ENCODE measurements around the gene ZNF862. TPM values are rescaled to one million over a fixed set of nuclear protein-coding genes. Genes with fewer than 3 reads are reported as not detected.

ZNF862 gene
- total and polyA plus RNA-seq, 2 experiments from 2014 or later = 0.94 to 2.3 TPM

DNA sequence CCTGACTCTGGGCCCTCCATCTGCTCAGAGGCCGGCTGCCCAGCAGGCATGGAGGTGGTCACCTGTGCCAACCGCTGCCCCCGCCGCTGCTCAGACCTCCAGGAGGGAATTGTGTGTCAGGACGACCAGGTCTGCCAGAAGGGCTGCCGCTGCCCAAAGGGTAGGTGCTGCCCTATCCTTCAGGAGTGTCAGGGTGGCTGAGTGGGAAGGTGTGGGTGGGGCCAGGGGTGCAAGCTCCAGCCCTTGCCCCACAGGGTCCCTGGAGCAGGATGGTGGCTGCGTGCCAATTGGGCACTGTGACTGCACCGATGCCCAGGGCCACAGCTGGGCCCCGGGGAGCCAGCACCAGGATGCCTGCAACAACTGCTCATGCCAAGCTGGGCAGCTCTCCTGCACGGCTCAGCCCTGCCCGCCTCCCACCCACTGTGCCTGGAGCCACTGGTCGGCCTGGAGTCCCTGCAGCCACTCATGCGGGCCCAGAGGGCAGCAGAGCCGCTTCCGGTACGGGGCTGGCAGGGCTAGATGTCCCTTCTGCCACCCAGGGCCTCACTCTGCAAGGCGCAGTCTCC is 17.5 kb upstream of the ZNF862 start:
- no peak for DNase-seq (ENCODE audit: low spot score)

More for the DNA sequence above, 17.5 kb upstream of the ZNF862 start:
- no peak for ATAC-seq
- Mint-ChIP-seq H3K4me1 (no peaks in the 10 kb centered on the region), H3K27ac (no peak overlapping the region), H3K4me3 (no peak overlapping the region), H3K9me3 (peaks cover 14% of the 10 kb centered on the region; the same call in 2 of the 3 replicates), H3K27me3 (ENCODE audit: insufficient read depth, low read depth, poor library complexity) (peaks cover 6% of the 10 kb centered on the region), H3K36me3 (ENCODE audit: low read depth) (no peaks in the 10 kb centered on the region)
- no peaks in the 10 kb centered on the region for H3K79me2 ChIP-seq (replicated peaks; ENCODE audit: insufficient read depth)
- H3K4me2 ChIP-seq = no peak overlapping the region
- no peaks in the 10 kb centered on the region for H4K20me1 ChIP-seq (replicated peaks; ENCODE audit: insufficient read depth)
- H3K4me1 ChIP-seq (ENCODE audit: insufficient read depth) = no peaks in the 10 kb centered on the region
- H3F3A ChIP-seq (replicated peaks; ENCODE audit: low read depth) = no peaks in the 10 kb centered on the region
- no peaks in the 10 kb centered on the region for H3K36me3 ChIP-seq (ENCODE audit: insufficient read depth)
- H2AFZ ChIP-seq = no peak overlapping the region
- H3K4me3 ChIP-seq = no peak overlapping the region
- H3K27ac ChIP-seq (ENCODE audit: low read depth) = no peak overlapping the region
- H3K27me3 ChIP-seq (ENCODE audit: insufficient read depth) = no peaks in the 10 kb centered on the region
- H3K9me2 ChIP-seq (ENCODE audit: insufficient read depth) = no peaks in the 10 kb centered on the region
- TF ChIP-seq, protein P1, sequence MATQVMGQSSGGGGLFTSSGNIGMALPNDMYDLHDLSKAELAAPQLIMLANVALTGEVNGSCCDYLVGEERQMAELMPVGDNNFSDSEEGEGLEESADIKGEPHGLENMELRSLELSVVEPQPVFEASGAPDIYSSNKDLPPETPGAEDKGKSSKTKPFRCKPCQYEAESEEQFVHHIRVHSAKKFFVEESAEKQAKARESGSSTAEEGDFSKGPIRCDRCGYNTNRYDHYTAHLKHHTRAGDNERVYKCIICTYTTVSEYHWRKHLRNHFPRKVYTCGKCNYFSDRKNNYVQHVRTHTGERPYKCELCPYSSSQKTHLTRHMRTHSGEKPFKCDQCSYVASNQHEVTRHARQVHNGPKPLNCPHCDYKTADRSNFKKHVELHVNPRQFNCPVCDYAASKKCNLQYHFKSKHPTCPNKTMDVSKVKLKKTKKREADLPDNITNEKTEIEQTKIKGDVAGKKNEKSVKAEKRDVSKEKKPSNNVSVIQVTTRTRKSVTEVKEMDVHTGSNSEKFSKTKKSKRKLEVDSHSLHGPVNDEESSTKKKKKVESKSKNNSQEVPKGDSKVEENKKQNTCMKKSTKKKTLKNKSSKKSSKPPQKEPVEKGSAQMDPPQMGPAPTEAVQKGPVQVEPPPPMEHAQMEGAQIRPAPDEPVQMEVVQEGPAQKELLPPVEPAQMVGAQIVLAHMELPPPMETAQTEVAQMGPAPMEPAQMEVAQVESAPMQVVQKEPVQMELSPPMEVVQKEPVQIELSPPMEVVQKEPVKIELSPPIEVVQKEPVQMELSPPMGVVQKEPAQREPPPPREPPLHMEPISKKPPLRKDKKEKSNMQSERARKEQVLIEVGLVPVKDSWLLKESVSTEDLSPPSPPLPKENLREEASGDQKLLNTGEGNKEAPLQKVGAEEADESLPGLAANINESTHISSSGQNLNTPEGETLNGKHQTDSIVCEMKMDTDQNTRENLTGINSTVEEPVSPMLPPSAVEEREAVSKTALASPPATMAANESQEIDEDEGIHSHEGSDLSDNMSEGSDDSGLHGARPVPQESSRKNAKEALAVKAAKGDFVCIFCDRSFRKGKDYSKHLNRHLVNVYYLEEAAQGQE (IDR thresholded peaks at IDR 0.05; ENCODE audit: unreplicated experiment) = no peak
- TF ChIP-seq ZNF331 (CRISPR knock-in tag; IDR thresholded peaks at IDR 0.05; ENCODE audit: low read depth) (no peak), STAT1 (IDR thresholded peaks at IDR 0.05; ENCODE audit: unreplicated experiment) (no peak), JUNB (IDR thresholded peaks at IDR 0.05; ENCODE audit: unreplicated experiment) (no peak), NANOG (IDR thresholded peaks at IDR 0.05; ENCODE audit: borderline replicate concordance) (no peak), EZH2phosphoT487 (IDR thresholded peaks at IDR 0.05; ENCODE audit: unreplicated experiment) (no peak), CREB1 (CRISPR knock-in tag; IDR thresholded peaks at IDR 0.05; ENCODE audit: low read depth) (no peak)
- TF ChIP-seq, protein P2, sequence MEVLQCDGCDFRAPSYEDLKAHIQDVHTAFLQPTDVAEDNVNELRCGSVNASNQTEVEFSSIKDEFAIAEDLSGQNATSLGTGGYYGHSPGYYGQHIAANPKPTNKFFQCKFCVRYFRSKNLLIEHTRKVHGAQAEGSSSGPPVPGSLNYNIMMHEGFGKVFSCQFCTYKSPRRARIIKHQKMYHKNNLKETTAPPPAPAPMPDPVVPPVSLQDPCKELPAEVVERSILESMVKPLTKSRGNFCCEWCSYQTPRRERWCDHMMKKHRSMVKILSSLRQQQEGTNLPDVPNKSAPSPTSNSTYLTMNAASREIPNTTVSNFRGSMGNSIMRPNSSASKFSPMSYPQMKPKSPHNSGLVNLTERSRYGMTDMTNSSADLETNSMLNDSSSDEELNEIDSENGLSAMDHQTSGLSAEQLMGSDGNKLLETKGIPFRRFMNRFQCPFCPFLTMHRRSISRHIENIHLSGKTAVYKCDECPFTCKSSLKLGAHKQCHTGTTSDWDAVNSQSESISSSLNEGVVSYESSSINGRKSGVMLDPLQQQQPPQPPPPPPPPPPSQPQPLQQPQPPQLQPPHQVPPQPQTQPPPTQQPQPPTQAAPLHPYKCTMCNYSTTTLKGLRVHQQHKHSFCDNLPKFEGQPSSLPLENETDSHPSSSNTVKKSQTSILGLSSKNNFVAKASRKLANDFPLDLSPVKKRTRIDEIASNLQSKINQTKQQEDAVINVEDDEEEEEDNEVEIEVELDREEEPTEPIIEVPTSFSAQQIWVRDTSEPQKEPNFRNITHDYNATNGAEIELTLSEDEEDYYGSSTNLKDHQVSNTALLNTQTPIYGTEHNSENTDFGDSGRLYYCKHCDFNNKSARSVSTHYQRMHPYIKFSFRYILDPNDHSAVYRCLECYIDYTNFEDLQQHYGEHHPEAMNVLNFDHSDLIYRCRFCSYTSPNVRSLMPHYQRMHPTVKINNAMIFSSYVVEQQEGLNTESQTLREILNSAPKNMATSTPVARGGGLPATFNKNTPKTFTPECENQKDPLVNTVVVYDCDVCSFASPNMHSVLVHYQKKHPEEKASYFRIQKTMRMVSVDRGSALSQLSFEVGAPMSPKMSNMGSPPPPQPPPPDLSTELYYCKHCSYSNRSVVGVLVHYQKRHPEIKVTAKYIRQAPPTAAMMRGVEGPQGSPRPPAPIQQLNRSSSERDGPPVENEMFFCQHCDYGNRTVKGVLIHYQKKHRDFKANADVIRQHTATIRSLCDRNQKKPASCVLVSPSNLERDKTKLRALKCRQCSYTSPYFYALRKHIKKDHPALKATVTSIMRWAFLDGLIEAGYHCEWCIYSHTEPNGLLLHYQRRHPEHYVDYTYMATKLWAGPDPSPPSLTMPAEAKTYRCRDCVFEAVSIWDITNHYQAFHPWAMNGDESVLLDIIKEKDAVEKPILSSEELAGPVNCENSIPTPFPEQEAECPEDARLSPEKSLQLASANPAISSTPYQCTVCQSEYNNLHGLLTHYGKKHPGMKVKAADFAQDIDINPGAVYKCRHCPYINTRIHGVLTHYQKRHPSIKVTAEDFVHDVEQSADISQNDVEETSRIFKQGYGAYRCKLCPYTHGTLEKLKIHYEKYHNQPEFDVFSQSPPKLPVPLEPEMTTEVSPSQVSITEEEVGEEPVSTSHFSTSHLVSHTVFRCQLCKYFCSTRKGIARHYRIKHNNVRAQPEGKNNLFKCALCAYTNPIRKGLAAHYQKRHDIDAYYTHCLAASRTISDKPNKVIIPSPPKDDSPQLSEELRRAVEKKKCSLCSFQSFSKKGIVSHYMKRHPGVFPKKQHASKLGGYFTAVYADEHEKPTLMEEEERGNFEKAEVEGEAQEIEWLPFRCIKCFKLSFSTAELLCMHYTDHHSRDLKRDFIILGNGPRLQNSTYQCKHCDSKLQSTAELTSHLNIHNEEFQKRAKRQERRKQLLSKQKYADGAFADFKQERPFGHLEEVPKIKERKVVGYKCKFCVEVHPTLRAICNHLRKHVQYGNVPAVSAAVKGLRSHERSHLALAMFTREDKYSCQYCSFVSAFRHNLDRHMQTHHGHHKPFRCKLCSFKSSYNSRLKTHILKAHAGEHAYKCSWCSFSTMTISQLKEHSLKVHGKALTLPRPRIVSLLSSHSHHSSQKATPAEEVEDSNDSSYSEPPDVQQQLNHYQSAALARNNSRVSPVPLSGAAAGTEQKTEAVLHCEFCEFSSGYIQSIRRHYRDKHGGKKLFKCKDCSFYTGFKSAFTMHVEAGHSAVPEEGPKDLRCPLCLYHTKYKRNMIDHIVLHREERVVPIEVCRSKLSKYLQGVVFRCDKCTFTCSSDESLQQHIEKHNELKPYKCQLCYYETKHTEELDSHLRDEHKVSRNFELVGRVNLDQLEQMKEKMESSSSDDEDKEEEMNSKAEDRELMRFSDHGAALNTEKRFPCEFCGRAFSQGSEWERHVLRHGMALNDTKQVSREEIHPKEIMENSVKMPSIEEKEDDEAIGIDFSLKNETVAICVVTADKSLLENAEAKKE (CRISPR knock-in tag; IDR thresholded peaks at IDR 0.05) = no peak
- TF ChIP-seq, protein P3, sequence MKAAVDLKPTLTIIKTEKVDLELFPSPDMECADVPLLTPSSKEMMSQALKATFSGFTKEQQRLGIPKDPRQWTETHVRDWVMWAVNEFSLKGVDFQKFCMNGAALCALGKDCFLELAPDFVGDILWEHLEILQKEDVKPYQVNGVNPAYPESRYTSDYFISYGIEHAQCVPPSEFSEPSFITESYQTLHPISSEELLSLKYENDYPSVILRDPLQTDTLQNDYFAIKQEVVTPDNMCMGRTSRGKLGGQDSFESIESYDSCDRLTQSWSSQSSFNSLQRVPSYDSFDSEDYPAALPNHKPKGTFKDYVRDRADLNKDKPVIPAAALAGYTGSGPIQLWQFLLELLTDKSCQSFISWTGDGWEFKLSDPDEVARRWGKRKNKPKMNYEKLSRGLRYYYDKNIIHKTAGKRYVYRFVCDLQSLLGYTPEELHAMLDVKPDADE (IDR thresholded peaks at IDR 0.05) = no peak
